Loucy (cell line): ENCODE results near the gene KCNJ11.

Source experiments
- H2AFZ ChIP-seq: fragments of 200-600 bp; sonication (generic); 2 replicates; pipeline ENCODE4 v1.6.0; 2016; ENCODE audit warnings: antibody characterized with exemption, mild to moderate bottlenecking, low read length, moderate library complexity
- H3F3A ChIP-seq: fragments of 200-600 bp; 2 replicates; pipeline ENCODE4 v1.6.0; 2016; ENCODE audit warnings: antibody characterized with exemption, low read depth, mild to moderate bottlenecking
- H3K27me3 ChIP-seq: fragments of 200-600 bp; sonication (generic); 2 replicates; pipeline ENCODE4 v1.6.1; 2014; ENCODE audit warnings: low read length, mild to moderate bottlenecking; ENCODE audit not compliant: insufficient read depth, poor library complexity, severe bottlenecking
- H3K36me3 ChIP-seq: fragments of 200-600 bp; sonication (generic); 2 replicates; pipeline ENCODE4 v1.6.1; 2016; ENCODE audit warnings: low read length; ENCODE audit not compliant: insufficient read depth
- H3K4me1 ChIP-seq: fragments of 200-600 bp; sonication (generic); 2 replicates; pipeline ENCODE4 v1.5.1; 2014; ENCODE audit warnings: low read length, mild to moderate bottlenecking; ENCODE audit not compliant: insufficient read depth, poor library complexity, severe bottlenecking
- H3K4me2 ChIP-seq: fragments of 200-600 bp; sonication (generic); 2 replicates; pipeline ENCODE4 v1.6.0; 2014; ENCODE audit warnings: antibody characterized with exemption, low read length, low read depth, mild to moderate bottlenecking; ENCODE audit not compliant: poor library complexity, severe bottlenecking
- H3K4me3 ChIP-seq: fragments of 200-600 bp; sonication (generic); 2 replicates; pipeline ENCODE4 v1.5.1; 2014; ENCODE audit warnings: low read length, mild to moderate bottlenecking, mixed read lengths; ENCODE audit not compliant: poor library complexity, severe bottlenecking
- H3K79me2 ChIP-seq: fragments of 200-600 bp; sonication (generic); 2 replicates; pipeline ENCODE4 v1.6.1; 2014; ENCODE audit warnings: low read length; ENCODE audit not compliant: insufficient read depth
- H3K9ac ChIP-seq: fragments of 200-600 bp; sonication (generic); 2 replicates; pipeline ENCODE4 v1.6.0; 2014; ENCODE audit warnings: mild to moderate bottlenecking, low read depth, low read length, moderate library complexity; ENCODE audit not compliant: poor library complexity, severe bottlenecking
- H3K9me2 ChIP-seq: fragments of 200-600 bp; sonication (generic); replicated peaks from 2 replicates; pipeline ENCODE4 v1.6.1; 2016; ENCODE audit warnings: low read depth, low read length, mixed read lengths
- H3K9me3 ChIP-seq: fragments of 200-600 bp; sonication (generic); 2 replicates; pipeline ENCODE4 v1.6.1; 2014; ENCODE audit warnings: mild to moderate bottlenecking, antibody characterized with exemption, low read length, low read depth; ENCODE audit not compliant: insufficient read depth
- H4K20me1 ChIP-seq: fragments of 200-600 bp; sonication (generic); 2 replicates; pipeline ENCODE4 v1.6.0; 2014; ENCODE audit warnings: antibody characterized with exemption, low read length, mild to moderate bottlenecking; ENCODE audit not compliant: insufficient read depth, poor library complexity, severe bottlenecking
- CTCF ChIP-seq: fragments of 200-600 bp; sonication (generic); conservative IDR thresholded peaks from 2 replicates; pipeline ENCODE4 v1.5.1; 2014; ENCODE audit warnings: mild to moderate bottlenecking, antibody characterized with exemption, low read length
- EZH2phosphoT487 ChIP-seq: fragments of 200-600 bp; IDR thresholded peaks from 2 replicates; pipeline ENCODE4 v1.6.1; 2018; ENCODE audit warnings: antibody characterized with exemption, mild to moderate bottlenecking, moderate library complexity, borderline replicate concordance

KCNJ11 gene

GRCh38 chr11:17397311-17398002 lies 9.0 kb upstream of the KCNJ11 start:
- no peak for TF ChIP-seq EZH2phosphoT487
- no peak for TF ChIP-seq CTCF
- no peaks in the 10 kb centered on the region for H3K9me2 ChIP-seq
- no peak overlapping the region for H3K9ac ChIP-seq
- H3K36me3 ChIP-seq: no peaks in the 10 kb centered on the region
- no peak overlapping the region for H2AFZ ChIP-seq
- no peak overlapping the region for H3K4me2 ChIP-seq
- no peaks in the 10 kb centered on the region for H3K27me3 ChIP-seq
- no peaks in the 10 kb centered on the region for H3K9me3 ChIP-seq
- no peaks in the 10 kb centered on the region for H3F3A ChIP-seq
- H3K4me3 ChIP-seq: no peak overlapping the region
- no peaks in the 10 kb centered on the region for H3K79me2 ChIP-seq
- H4K20me1 ChIP-seq: no peaks in the 10 kb centered on the region
- H3K4me1 ChIP-seq: no peaks in the 10 kb centered on the region

GRCh38 chr11:17396598-17397310 lies 8.3 kb upstream of the KCNJ11 start:
- Histone ChIP-seq H3K4me1 (no peaks in the 10 kb centered on the region), H3K4me3 (no peak overlapping the region), H2AFZ (no peak overlapping the region), H3K36me3 (no peaks in the 10 kb centered on the region), H3K79me2 (no peaks in the 10 kb centered on the region), H3K27me3 (no peaks in the 10 kb centered on the region), H3K9me2 (no peaks in the 10 kb centered on the region), H3K9me3 (no peaks in the 10 kb centered on the region), H4K20me1 (no peaks in the 10 kb centered on the region), H3K4me2 (no peak overlapping the region), H3F3A (no peaks in the 10 kb centered on the region), H3K9ac (no peak overlapping the region)
- no peak for TF ChIP-seq EZH2phosphoT487
- TF ChIP-seq CTCF: no peak

- no peak overlapping the region for H3K4me3 ChIP-seq
- H3K36me3 ChIP-seq: no peaks in the 10 kb centered on the region
- no peaks in the 10 kb centered on the region for H4K20me1 ChIP-seq
- no peaks in the 10 kb centered on the region for H3K27me3 ChIP-seq
- no peak for TF ChIP-seq EZH2phosphoT487
- TF ChIP-seq CTCF: no peak
- no peaks in the 10 kb centered on the region for H3F3A ChIP-seq
- H2AFZ ChIP-seq: no peak overlapping the region
- H3K9me3 ChIP-seq: no peaks in the 10 kb centered on the region
- no peaks in the 10 kb centered on the region for H3K4me1 ChIP-seq
- H3K9ac ChIP-seq: no peak overlapping the region
- H3K9me2 ChIP-seq: no peaks in the 10 kb centered on the region
- H3K4me2 ChIP-seq: no peak overlapping the region
- no peaks in the 10 kb centered on the region for H3K79me2 ChIP-seq
Observed at GRCh38 chr11:17395978-17396377, 7.5 kb upstream of the KCNJ11 start.
